GM10847 (cell line): ENCODE measurements around the gene PNPLA6.

ENCODE experiments used
- POLR2A ChIP-seq: IDR thresholded peaks from 2 replicates; pipeline ENCODE4 v1.6.1; 2011; ENCODE audit not compliant: insufficient read length; ENCODE audit errors: extremely low read depth

PNPLA6 gene

GRCh38 chr19:7595466-7596133, 60.1 kb downstream of the PNPLA6 start, which contains the start of gene CAMSAP3:
Gene CAMSAP3 (plus strand): TSS chr19:7595863. CDS start chr19:7596003, 140 bp downstream.
- TF ChIP-seq POLR2A, result no peak

GRCh38 chr19:7596211-7596937, 60.9 kb downstream of the PNPLA6 start:
- TF ChIP-seq POLR2A, result no peak

GRCh38 chr19:7597689-7598088, 62.2 kb downstream of the PNPLA6 start:
- no peak for TF ChIP-seq POLR2A

DNA sequence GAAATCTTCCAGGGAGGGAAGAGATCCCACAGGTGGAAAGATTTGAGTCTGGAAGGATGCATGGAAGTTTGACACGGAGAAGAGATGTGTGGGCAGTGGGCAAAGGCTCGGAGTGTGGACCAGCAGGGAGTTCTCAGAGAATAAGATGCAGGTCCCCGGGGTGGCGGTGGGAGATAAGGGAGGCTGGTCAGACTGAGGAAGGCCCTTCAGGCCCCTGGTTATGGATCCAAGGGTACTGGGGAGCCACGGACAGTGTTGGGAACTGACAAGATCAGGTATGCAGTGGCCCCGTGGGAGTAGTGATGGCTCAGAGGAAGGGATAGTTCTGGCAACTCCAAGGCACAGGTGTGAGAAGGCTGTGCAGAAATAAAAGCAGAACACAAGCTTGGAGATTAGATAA, 62.7 kb downstream of the PNPLA6 start:
- no peak for TF ChIP-seq POLR2A

- no peak for TF ChIP-seq POLR2A
Measured at GRCh38 chr19:7600721-7601120, 65.2 kb downstream of the PNPLA6 start.

DNA sequence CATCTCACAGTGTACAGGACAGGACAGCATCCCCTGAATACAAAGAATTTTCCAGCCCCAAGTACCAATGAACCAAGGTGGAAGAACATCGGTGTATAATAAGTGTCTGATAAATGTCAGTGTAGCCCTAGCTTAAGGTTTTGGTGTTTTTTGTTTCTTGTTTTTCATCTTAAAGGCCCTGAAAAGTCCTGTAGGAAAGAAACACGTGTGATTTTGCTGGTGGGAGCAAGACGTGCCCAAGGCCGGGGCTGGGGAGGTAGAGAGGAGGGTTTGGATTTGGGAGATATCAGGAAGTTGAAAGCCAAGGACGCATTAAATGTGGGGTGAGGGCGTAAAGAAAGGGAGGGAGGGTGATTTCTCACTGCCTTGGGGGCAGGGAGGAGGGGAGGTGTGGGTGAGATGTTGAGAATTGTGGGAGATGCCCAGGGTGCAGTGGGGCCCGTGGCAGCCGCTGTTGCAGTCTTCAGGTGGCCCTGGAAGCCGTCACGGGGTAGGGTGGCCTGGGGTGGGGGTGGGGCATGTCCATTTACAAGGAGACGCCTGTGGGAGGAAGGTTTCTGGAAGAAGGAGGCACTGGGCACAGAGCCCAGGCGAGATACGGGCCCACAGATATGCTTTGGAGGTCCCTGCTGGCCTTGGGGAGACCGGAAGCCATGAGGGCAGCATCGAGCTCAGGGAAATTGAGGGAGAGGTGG, 66.9 kb downstream of the PNPLA6 start:
- TF ChIP-seq POLR2A, result no peak

DNA sequence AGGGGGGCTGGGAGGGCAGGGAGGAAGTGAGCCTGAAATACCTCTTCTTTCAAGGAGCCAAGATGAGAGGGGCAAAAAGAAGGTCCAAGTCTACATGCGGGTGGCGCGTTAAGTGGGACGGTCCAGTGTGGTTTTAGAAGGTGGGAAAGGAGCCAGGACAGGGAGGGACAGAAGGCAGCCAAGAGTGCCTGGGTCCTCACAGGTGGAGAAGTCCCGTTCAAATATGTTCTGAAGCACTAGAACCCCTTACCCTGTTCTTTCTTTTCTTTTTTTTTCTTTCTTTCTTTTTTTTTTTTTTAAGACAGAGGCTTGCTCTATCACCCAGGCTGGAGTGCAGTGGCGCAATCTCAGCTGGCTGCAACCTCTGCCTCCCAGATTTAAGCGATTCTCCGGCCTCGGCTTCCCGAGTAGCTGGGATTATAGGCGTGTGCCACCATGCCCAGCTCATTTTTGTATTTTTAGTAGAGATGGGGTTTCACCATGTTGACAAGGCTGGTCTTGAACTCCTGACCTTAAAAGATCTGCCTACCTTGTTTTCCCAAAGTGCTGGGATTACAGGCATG, 67.5 kb downstream of the PNPLA6 start:
- no peak for TF ChIP-seq POLR2A

- TF ChIP-seq POLR2A, result no peak
Measured at GRCh38 chr19:7603919-7604318, 68.4 kb downstream of the PNPLA6 start.

- TF ChIP-seq POLR2A, result no peak
Measured at GRCh38 chr19:7605490-7606222, 70.1 kb downstream of the PNPLA6 start.

- TF ChIP-seq POLR2A, result no peak
Measured at GRCh38 chr19:7606289-7606688, 70.8 kb downstream of the PNPLA6 start.

DNA sequence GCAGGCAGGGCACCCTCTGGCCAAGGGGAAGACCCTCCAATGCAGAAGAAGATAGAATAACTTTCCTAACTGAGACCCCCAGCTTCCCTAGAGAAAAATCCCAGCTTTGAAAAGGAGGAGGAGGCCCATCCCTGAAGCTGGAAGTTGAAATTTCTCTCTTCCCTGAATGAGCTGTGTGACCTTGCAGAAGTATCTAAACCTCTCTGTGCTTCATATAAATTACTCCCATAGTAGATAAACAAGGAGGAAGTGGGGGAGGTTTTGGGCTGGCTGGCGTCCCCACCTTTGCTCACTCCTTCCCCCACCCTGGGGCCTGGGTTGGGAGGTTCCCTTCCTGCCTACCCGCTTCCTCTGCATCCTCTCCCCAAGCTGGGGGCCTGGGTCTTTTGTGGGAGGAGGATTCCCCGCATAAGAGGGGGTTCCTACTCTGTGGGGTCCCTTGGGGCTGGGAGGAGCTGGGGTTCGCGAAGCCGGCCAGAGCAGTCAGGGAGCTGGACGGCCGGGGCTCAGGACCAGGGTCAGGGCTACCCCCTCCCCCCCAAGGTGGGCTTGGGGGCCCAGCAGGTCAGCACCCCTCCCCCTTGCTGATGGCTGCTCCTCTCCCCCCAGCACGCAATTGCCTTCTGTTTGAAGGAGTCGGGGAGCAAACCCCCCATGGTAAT, 71.8 kb downstream of the PNPLA6 start:
- TF ChIP-seq POLR2A, result no peak

GRCh38 chr19:7607874-7608560, 72.5 kb downstream of the PNPLA6 start:
- TF ChIP-seq POLR2A, result no peak

GRCh38 chr19:7610491-7611240, 75.1 kb downstream of the PNPLA6 start:
- TF ChIP-seq POLR2A, result no peak
